Measurements from ENCODE around the gene ADD3. TPM values are rescaled to one million over a fixed set of nuclear protein-coding genes. Genes with fewer than 3 reads are reported as not detected.
A peak's percentile ranks its signal among the peaks of the same experiment; 100 is the strongest.
"Not testable (repeated sequence)": the region's sequence is repeated elsewhere in the genome, so short reads cannot be mapped to it uniquely, and the experiment has no call there.

ADD3 gene
- total and polyA plus RNA-seq, 4 experiments from 2014 or later: 365 to 613 (median 449) TPM

GRCh38 chr10:110115784-110116520 lies 108.2 kb downstream of the ADD3 start:
- ChIA-PET CTCF (ENCODE audit: partially characterized antibody) (interaction anchor here (1.3 to 3.7 kb wide), 4 partner anchors 10 to 232 kb away, joined by 3 to 13 read pairs (median 4); no protein-coding TSS in a partner anchor), POLR2A (ENCODE audit: partially characterized antibody) (interaction anchor here (1.3 kb wide), 1 partner anchor 107 kb away, joined by 5 read pairs; no protein-coding TSS in a partner anchor)
- H3K27ac Mint-ChIP-seq: peak overlapping the region in 4 of 7 donors; percentile 24 to 47 (median 38)
- H3K36me3 Mint-ChIP-seq: peaks cover 64 to 78% of the 10 kb centered on the region in 2 donors
- H3K27ac ChIP-seq (ENCODE audit: low read depth, low read length): no peak overlapping the region
- intact Hi-C loops (cut with micrococcal nuclease): no loop called here
- no peak overlapping the region for H3K4me3 Mint-ChIP-seq
- peaks cover 62% of the 10 kb centered on the region for H3K36me3 ChIP-seq (ENCODE audit: insufficient read depth, low read length)
- no peak overlapping the region for H3K4me3 ChIP-seq (ENCODE audit: low read length in 2 of 2)
- H3K9me3 ChIP-seq (ENCODE audit: control insufficient read depth in 1 of 2, low read length in 2 of 2): no peaks in the 10 kb centered on the region
- no peaks in the 10 kb centered on the region for H3K27me3 ChIP-seq (ENCODE audit: insufficient read depth, low read length)
- no peaks in the 10 kb centered on the region for H3K27me3 Mint-ChIP-seq
- no peaks in the 10 kb centered on the region for H3K4me1 ChIP-seq (ENCODE audit: insufficient read depth, low read length)
- peaks cover 0 to 2% (median 0%) of the 10 kb centered on the region in 8 donors for H3K9me3 Mint-ChIP-seq
- peaks cover 0 to 12% (median 3%) of the 10 kb centered on the region in 4 donors for H3K4me1 Mint-ChIP-seq
- no peak for DNase-seq

DNA sequence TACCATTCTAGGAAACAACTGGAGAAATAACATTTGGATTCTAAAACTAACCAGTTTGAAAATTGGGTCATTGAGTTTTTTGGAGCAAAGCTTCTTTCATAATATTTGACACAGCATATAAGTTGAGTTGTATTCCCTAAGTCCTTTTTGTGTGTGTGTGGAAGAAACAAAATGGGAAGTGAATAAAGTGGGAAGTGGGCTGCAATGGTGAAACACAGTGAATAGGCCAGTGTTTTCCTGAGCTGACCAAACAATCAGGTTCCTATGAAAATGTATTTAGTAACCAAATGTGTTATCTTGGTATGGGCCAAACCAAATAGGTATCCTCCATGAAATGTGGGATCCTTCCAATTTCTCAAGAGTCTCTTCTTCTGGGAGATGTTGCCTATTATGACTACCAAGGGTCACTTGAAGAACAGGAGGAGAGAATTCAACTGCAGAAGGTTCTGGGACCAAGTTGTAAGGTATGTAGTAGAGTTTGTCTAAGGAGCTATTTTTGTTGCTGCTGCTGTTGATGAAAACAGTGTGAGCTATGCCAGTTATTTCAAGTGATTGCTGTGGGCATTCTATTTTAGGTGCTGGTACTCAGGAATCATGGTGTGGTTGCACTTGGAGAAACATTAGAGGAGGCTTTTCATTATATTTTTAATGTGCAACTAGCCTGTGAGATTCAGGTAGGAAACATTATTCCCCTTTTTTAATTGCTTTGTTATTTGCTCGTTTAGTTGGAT lies 111.3 kb downstream of the ADD3 start:
- Histone ChIP-seq H3K4me3 (ENCODE audit: low read length in 2 of 2) (no peak overlapping the region), H3K9me3 (ENCODE audit: control insufficient read depth in 1 of 2, low read length in 2 of 2) (no peaks in the 10 kb centered on the region), H3K4me1 (ENCODE audit: insufficient read depth, low read length) (no peaks in the 10 kb centered on the region), H3K27me3 (ENCODE audit: insufficient read depth, low read length) (no peaks in the 10 kb centered on the region), H3K27ac (ENCODE audit: low read depth, low read length) (no peak overlapping the region), H3K36me3 (ENCODE audit: insufficient read depth, low read length) (peaks cover 64% of the 10 kb centered on the region)
- Mint-ChIP-seq H3K9me3 (peaks cover 0 to 2% (median 0%) of the 10 kb centered on the region in 8 donors), H3K36me3 (peaks cover 74 to 80% of the 10 kb centered on the region in 2 donors), H3K4me1 (peaks cover 0 to 12% (median 3%) of the 10 kb centered on the region in 4 donors), H3K27me3 (no peaks in the 10 kb centered on the region), H3K27ac (peak overlapping the region in 5 of 7 donors; percentile 0 to 83 (median 18)), H3K4me3 (no peak overlapping the region)
- no peak for DNase-seq
- intact Hi-C loops (cut with micrococcal nuclease): no loop called here
- ChIA-PET CTCF (ENCODE audit: partially characterized antibody) (interaction anchor here (1.3 to 3.7 kb wide), 2 partner anchors 14 to 235 kb away, joined by 5 to 13 read pairs; no protein-coding TSS in a partner anchor), POLR2A (ENCODE audit: partially characterized antibody) (interaction anchor here (1.1 kb wide), 1 partner anchor 42 kb away, joined by 5 read pairs; no protein-coding TSS in a partner anchor)

DNA sequence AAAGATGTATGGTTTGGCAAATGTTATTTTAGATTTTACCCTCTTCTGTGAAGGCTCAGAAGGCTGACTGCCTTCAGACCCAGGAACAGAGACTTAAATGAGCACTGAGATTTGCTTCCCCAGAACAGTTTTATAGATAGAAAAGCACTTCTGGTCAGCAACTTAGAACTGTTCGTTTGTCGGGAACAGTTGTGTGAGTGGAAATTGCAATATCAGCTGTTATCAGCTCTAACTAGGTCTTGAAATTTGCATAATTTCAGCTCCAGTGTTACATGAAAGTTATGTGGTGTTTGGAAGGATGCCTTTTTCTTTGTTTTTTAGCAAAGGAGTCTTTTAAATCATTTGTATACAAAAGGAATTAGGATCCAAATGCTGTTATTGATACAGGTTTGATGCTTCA lies 115.8 kb downstream of the ADD3 start:
- Mint-ChIP-seq H3K36me3 (peaks cover 70 to 75% of the 10 kb centered on the region in 2 donors), H3K9me3 (peaks cover 0 to 2% (median 0%) of the 10 kb centered on the region in 8 donors), H3K4me1 (peaks cover 0 to 5% (median 0%) of the 10 kb centered on the region in 4 donors), H3K27ac (peak overlapping the region in 2 of 7 donors; percentile 7 to 17), H3K27me3 (no peaks in the 10 kb centered on the region), H3K4me3 (no peak overlapping the region)
- Histone ChIP-seq H3K27me3 (ENCODE audit: insufficient read depth, low read length) (no peaks in the 10 kb centered on the region), H3K27ac (ENCODE audit: low read depth, low read length) (no peak overlapping the region), H3K4me1 (ENCODE audit: insufficient read depth, low read length) (no peaks in the 10 kb centered on the region), H3K36me3 (ENCODE audit: insufficient read depth, low read length) (peaks cover 52% of the 10 kb centered on the region), H3K9me3 (ENCODE audit: control insufficient read depth in 1 of 2, low read length in 2 of 2) (no peaks in the 10 kb centered on the region), H3K4me3 (ENCODE audit: low read length in 2 of 2) (no peak overlapping the region)
- CTCF ChIA-PET (ENCODE audit: partially characterized antibody): no interaction called here
- no peak for DNase-seq
- POLR2A ChIA-PET (ENCODE audit: partially characterized antibody): no interaction called here
- intact Hi-C loops (cut with micrococcal nuclease): no loop called here

DNA sequence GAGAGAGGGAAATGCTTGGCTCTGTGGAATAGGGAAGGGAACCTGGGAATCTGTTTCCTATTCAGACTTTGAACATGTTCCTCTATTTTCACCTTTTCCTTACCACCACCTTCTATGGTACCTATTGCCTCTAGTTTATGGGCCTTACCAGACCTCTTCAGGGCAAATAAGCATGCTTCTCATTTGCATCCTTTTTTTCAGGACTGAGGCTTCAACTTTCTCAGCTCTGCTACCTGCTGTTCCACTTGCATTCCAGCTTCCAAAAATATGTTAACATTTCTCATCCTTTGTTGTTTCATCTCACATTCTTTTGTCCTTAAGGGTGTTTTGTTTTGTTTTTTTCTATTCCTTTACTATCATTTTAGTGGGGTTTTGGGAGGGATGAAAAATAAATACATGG lies 121.7 kb downstream of the ADD3 start:
- Histone ChIP-seq H3K27ac (ENCODE audit: low read depth, low read length) (no peak overlapping the region), H3K36me3 (ENCODE audit: insufficient read depth, low read length) (peaks cover 52% of the 10 kb centered on the region), H3K4me3 (ENCODE audit: low read length in 2 of 2) (no peak overlapping the region), H3K9me3 (ENCODE audit: control insufficient read depth in 1 of 2, low read length in 2 of 2) (no peaks in the 10 kb centered on the region), H3K4me1 (ENCODE audit: insufficient read depth, low read length) (no peaks in the 10 kb centered on the region), H3K27me3 (ENCODE audit: insufficient read depth, low read length) (no peaks in the 10 kb centered on the region)
- H3K36me3 Mint-ChIP-seq: peaks cover 53 to 75% of the 10 kb centered on the region in 2 donors
- H3K27me3 Mint-ChIP-seq: no peaks in the 10 kb centered on the region
- no peak overlapping the region for H3K4me3 Mint-ChIP-seq
- no peaks in the 10 kb centered on the region for H3K9me3 Mint-ChIP-seq
- ChIA-PET POLR2A (ENCODE audit: partially characterized antibody) (no interaction called here), CTCF (ENCODE audit: partially characterized antibody) (interaction anchor here (1.0 to 1.4 kb wide), 3 partner anchors 17 to 245 kb away, joined by 3 to 5 read pairs (median 3); no protein-coding TSS in a partner anchor)
- no peak for DNase-seq
- H3K27ac Mint-ChIP-seq: peak overlapping the region in 3 of 7 donors; percentile 59 to 77 (median 75)
- intact Hi-C loops (cut with micrococcal nuclease): no loop called here
- peaks cover 0 to 4% (median 0%) of the 10 kb centered on the region in 4 donors for H3K4me1 Mint-ChIP-seq

DNA sequence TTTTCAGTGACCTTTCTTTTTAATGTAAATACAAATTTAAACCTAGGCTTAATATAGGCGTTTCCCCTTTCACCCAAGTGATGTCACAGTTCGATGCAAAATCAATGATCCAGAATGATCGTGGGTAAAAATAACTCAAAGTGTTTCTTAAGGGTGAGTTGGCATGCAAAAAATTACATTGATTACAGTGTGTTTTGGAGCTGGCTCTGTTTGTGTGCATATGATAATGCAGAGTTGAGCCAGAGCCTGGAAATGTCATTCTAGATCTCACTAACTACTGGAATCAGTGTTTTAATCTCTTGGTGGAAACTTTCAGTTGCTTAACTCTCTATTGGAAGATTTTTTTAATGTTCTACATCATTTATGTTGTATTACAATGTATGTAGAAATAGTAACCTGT lies 127.1 kb downstream of the ADD3 start:
- peaks cover 14% of the 10 kb centered on the region for H3K4me1 ChIP-seq (ENCODE audit: insufficient read depth, low read length)
- Mint-ChIP-seq H3K27ac (peak overlapping the region in 2 of 7 donors; percentile 25 to 57), H3K36me3 (peaks cover 22 to 37% of the 10 kb centered on the region in 2 donors), H3K27me3 (no peaks in the 10 kb centered on the region), H3K4me1 (peaks cover 8 to 18% (median 15%) of the 10 kb centered on the region in 4 donors), H3K4me3 (no peak overlapping the region), H3K9me3 (no peaks in the 10 kb centered on the region)
- intact Hi-C loops (cut with micrococcal nuclease): loop anchor here (5.0 kb wide), 2 partner anchors 217 to 362 kb away; partner anchors contain the start of gene DUSP5
- no peak overlapping the region for H3K4me3 ChIP-seq (ENCODE audit: low read length in 2 of 2)
- no peak for DNase-seq
- CTCF ChIA-PET (ENCODE audit: partially characterized antibody): interaction anchor here (1.4 to 2.4 kb wide), 3 partner anchors 140 to 251 kb away, joined by 4 to 13 read pairs (median 7); no protein-coding TSS in a partner anchor
- H3K27ac ChIP-seq (ENCODE audit: low read depth, low read length): no peak overlapping the region
- no peaks in the 10 kb centered on the region for H3K9me3 ChIP-seq (ENCODE audit: control insufficient read depth in 1 of 2, low read length in 2 of 2)
- peaks cover 24% of the 10 kb centered on the region for H3K36me3 ChIP-seq (ENCODE audit: insufficient read depth, low read length)
- no peaks in the 10 kb centered on the region for H3K27me3 ChIP-seq (ENCODE audit: insufficient read depth, low read length)
- POLR2A ChIA-PET (ENCODE audit: partially characterized antibody): no interaction called here

DNA sequence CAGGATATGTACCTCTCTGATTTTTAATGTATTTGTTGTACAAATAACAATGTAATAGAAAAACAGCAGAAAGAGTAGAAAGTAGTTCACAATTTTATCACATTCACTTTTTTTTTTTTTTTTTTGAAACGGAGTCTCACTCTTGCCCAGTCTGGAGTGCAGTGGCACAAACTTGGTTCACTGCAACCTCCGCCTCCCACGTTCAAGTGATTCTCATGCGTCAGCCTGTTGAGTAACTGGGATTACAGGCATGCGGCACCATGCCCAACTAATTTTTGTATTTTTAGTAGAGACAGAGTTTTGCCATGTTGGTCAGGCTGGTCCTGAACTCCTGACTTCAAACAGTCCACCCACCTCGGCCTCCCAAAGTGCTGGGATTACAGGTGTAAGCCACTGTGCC lies 128.1 kb downstream of the ADD3 start:
- peaks cover 7 to 19% (median 15%) of the 10 kb centered on the region in 4 donors for H3K4me1 Mint-ChIP-seq
- not testable (repeated sequence) for H3K9me3 ChIP-seq (ENCODE audit: control insufficient read depth in 1 of 2, low read length in 2 of 2); H3K27ac ChIP-seq (ENCODE audit: low read depth, low read length); H3K4me3 ChIP-seq (ENCODE audit: low read length in 2 of 2); H3K27me3 Mint-ChIP-seq; H3K27ac Mint-ChIP-seq; H3K9me3 Mint-ChIP-seq; DNase-seq; H3K4me3 Mint-ChIP-seq; H3K27me3 ChIP-seq (ENCODE audit: insufficient read depth, low read length)
- ChIA-PET CTCF (ENCODE audit: partially characterized antibody) (interaction anchor here (0.7 to 2.4 kb wide), 8 partner anchors 22 to 266 kb away, joined by 3 to 13 read pairs (median 4); no protein-coding TSS in a partner anchor), POLR2A (ENCODE audit: partially characterized antibody) (interaction anchor here (1.0 kb wide), 1 partner anchor 129 kb away, joined by 3 read pairs; no protein-coding TSS in a partner anchor)
- intact Hi-C loops (cut with micrococcal nuclease): loop anchor here (2.0 to 5.0 kb wide), 3 partner anchors 216 to 361 kb away; partner anchors contain the start of gene DUSP5
- Histone ChIP-seq H3K4me1 (ENCODE audit: insufficient read depth, low read length) (peaks cover 14% of the 10 kb centered on the region), H3K36me3 (ENCODE audit: insufficient read depth, low read length) (peaks cover 18% of the 10 kb centered on the region)
- peaks cover 17 to 29% of the 10 kb centered on the region in 2 donors for H3K36me3 Mint-ChIP-seq

Measured in CD4-positive, alpha-beta memory T cell (primary cell).